ENCODE results near the gene MEG3.
"Not testable (repeated sequence)": the region's sequence is repeated elsewhere in the genome, so short reads cannot be mapped to it uniquely, and the experiment has no call there.

The MEG3 gene

DNA sequence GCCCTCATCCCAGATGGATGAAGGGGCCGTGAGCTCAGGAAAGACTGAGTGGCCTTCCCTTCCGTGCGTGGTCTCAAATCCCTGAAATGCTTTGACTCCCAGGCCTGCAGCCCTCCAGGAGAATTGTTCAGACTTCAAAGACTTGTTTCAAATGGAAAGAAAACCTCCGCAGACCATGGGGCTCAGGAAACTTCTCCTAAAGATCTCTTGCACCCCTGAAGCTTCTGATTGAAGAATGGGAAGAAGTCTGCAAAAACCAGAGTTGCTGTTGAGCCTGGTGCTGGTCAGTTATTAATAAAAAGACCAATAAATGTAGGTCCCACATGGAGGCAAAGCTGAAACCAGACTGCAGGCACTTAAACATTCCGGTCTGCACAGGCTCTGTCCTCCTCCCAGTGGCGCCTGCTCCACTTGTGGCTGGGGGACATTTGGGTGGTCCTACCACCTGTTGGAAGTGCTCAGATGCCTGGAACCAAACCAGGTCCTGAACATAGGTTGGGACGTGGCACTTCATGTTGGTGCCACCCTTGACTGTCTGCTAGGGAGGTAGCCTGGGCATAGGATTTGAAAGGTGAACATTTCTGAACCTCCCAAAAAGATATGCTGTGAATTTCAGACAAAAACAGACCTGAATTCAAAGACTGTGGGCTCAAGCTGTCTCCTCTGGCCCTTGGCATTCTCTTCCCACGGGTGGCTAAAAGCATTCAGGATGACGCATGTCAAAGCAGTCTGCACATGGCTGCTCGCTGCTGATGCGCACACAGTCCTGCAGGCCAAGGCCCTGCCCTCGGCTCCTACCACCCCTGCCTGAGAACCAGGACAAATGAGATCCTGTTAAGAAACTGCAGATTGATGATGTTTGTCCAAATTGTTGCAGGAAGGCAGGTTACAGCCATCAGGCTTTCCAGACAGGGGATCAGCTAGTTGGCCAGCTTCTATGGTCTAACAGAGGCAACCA, 36.2 kb upstream of the MEG3 start:
- DNase-seq = no peak

DNA sequence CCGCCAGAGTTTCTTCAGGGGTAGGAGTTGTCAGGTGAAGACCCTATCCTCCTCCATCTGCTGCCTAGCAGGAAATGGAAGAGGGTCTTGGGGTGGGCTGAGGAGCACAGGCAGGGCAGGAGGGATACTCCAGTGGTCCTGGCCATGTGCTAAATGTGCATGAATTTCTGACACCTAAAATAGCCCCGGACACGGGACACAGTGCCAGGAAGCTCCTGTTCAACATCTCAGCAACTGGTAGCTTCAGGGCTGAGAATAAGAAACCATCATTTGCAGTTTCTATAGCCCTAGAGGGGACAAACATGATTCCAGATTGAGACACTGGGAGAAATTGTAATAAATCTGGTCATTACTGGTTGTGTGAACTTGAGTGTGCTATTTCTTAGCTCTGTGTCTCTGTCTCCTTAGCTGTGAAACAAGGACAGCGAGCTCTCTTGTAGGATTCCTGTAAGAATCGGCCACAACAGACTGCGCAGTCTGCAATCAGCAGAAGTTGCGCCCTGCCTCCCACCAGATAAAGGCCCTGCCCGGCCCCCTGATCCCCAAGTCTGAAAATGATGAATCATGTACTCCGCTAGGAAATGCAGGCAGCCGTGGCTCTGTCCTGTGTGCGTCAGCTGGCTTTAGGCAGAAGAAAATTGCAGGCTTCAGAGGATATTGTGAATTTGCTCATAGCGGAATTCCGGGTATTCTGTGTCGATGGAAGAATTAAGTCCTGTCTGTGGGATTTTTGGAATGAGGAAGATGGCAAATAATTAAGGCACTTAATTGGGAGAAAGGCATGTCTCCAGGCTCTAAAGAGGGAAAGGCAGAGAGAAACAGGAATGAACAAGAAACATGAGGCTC, 35.2 kb upstream of the MEG3 start:
- no peak for DNase-seq

DNA sequence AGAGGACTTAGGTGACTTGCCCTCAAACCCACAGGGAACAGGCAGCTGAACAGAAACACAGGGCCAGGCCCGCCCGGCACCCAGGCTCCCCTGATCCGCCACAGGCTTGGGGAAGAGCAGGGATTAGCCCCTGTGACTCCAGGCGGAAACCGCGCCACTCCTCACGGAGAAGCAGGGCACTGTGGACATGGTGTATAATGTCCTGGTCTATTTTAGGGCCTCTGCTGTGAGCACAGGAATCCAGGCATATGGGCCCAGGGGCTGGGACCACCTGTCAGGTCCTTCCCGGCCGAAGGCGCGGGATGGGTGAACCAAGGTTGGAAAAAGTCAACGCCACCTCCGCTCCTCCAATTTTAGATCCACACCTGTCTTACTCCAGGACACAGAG, 34.6 kb upstream of the MEG3 start:
- no peak for DNase-seq

DNA sequence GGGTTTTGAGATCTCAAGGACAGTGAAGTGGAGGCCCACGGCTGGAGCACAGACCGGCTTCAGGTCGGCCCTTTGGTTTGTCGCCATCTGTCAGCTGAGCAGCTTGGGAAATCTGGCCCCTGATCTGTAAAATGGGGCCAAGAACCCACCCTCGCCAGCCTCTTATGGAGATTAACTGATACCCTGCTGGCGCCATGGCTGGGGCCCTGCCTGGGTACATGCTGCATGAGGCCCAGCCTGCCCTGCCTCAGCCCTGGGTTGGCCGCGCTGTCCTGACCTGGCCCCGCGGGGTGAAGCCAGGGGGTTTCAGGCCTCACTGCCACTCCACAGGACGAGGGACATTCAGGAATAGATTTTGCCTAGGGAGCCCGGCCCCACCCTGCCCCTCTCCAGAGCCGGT, 33.9 kb upstream of the MEG3 start:
- DNase-seq = no peak

DNA sequence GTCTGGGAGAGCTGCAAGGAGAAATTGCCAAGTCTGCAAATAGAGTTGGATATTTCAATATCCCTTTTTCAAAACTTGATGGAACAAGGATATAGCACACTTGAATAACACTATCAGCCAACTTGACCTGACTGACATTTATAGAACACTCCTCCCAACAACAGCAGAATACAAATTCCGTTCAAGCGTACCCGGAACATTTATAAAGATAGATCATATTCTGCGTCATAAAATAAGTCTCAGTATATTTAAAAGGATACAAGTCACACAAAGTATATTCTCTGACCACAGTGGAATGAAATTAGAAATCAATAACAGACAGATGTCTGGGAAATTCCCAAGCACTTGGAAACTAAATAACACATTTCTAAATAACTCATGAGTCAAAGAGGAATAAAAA, 29.0 kb upstream of the MEG3 start:
- DNase-seq = no peak

DNA sequence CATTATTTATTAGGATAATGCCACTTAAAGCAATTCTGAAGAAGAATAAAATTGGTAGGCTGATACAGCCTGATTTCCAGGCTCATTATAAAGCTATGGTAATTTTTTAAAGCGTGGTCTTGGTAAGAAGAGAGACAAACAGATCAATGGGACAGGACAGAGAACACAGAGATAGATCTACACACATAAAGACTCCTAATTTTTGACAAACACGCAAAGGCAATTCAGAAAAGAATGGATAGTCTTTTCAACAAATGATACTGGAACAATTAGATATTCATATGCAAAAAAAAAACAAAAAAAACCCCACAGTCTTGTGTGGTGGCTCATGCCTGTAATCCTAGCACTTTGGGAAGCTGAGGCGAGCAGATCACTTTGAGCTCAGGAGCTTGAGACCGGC, 25.9 kb upstream of the MEG3 start:
- DNase-seq = no peak

DNA sequence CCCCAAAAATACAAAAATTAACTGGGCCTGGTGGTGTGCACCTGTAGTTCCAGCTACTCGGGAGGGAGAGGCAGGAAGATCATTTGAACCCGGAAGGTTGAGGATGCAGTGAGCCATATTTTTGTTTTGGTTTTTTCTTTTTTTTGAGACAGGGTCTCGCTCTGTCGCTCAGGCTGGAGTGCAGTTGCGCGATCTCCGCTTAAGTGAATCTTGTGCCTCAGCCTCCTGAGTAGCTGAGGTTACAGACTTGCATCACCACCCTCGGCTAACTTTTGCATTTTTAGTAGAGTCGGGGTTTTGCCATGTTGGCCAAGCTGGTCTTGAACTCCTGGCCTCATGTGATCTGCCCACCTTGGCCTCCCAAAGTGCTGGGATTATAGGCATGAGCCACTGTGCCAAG, 24.5 kb upstream of the MEG3 start:
- not testable (repeated sequence) for DNase-seq

DNA sequence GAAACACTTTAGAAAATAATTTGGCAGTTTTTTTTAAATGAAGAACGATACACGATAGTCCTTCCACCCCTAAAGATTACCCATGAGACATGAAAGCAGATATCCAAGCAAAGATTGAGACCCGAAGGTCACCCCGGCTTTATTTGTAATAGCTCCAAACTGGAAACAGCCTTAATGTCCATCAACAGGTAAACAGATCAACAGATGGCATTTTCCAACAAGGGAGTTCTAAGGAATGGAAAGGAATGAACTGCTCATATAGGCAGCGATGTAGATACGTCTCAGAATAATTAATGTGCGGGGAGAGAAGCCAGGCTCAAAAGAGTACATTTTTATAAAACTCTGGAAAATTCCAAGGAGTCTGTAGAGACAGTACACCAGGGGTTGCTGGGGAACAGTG, 23.7 kb upstream of the MEG3 start:
- no peak for DNase-seq

DNA sequence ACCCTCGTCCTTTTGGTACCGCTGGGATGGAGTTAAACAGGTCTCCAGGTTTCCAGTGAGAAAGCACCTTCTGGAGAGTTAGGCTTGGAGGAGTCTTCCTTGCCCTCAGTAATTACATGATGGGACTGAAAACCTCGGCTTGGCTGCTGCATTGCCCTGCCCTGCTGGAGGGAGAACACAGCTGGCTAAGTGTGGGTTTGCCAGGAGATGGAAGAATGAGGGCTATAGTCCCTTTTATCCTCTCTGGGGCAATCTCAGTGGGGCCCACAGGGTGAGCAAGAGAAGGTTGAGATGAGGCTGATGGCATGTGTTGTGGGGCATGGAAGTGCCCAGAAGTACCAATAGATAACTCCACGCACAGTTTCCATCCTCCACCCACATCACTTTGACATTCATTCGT, 23.2 kb upstream of the MEG3 start:
- DNase-seq = no peak

DNA sequence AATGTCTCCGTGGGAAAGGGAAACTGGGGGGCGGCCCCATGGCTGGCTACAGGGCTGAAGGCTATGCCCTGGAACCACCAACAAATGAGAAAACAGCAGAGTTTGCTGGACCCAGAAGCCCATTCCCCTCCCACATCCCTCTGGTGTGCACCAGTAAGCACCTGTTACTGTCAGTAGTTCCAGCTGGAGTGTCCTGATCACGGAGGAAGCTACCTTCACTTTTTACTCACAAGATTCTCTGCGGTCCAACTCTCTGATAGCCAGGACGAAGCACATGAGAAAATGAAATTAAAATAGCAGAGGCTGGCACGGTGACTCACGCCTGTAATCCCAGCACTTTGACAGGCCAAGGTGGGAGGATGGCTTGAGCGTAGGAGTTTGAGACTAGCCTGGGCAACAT, 22.7 kb upstream of the MEG3 start:
- no peak for DNase-seq

DNA sequence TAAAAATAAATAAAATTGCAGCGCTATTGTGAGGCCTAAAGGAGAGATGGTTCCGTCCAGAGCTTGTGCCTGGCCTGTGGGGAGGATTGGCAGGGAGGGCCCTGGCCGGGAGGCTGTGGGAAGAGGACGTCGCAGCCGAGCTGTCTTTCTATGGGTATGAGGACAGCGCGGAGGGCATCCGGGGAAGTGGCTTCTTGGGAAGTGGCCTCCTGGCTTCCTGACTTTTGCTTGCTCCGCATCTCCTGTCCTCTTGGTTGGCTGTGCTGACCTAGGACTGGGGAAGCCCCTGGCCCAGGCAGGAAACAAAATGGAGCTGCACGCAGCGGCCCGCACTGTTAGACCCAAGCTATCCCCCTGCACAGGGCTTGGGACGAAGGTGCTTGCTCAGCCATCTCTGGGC, 22.2 kb upstream of the MEG3 start:
- no peak for DNase-seq

DNA sequence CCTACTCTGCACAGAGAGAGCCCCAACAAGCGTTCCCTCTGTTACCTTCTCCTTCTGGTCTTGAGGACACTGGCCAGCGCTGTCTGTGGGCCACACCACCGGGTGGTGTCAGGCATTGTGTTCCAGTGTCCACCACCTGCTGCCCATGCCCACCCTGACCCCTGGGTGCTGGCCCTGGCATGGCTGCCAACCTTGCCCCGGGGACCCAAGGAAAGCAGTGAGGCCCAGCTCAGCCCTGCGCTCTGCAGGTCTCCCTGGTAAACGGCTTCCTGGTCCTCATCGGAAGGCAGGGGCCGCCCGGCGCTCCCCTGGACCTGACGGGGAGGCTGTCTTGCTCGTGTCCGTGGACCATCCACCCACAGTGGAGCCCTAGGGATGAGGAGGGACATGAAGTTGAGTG, 21.8 kb upstream of the MEG3 start:
- no peak for DNase-seq

DNA sequence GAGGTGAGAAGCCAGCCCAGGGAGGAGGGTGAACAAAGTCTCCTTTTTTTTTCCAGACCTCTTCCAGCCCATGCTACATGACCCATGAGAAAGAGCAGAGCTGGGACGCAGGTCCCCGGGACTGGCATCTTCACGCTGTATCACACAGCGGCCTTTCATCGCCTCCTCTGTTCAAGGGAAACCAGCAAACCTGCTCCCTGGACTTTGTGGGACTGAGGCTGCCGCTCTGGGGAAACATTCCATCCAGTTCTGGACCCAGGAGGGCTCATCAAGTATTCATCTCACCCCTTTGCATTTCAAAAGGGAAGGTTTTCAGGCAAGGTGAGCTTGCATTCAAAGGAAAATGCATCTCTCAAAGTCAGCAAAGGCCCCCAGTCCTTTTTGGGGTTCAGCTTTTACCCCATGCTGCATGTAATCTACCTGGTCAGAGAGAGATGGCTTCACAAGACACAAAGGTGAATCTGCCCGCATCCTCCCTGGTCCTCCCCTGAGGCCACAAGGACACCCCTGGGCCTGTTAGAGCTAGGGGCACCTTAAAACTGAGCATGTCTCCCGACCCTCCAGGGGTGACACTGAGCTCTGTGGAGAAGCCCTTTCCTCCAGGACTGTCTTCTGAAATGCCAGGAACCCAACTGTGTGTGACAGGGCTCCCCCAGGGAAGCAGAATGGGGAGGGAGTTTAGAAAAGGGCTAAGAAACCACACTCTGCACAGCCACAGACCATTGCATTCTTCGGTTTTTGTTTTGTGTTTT, 21.2 kb upstream of the MEG3 start:
- no peak for DNase-seq

DNA sequence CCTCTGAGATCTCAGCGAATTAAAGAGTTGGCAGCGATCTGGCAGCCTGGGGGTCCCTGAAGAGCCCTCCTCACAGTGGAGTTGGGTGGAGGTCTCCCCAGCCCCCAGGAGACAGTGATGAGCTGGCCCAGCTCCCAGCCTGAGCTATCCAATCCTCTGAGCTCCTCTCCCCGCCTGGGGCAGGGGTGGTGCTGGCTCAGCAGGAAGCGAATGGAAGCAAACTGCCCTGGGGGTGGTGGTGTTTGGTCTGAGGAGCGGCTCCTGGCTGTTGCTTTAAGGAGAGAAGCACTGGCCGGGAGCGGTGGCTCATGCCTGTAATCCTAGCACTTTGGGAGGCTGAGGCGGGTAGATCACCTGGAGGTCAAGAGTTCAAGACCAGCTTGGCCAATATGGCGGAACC, 19.5 kb upstream of the MEG3 start:
- no peak for DNase-seq

DNA sequence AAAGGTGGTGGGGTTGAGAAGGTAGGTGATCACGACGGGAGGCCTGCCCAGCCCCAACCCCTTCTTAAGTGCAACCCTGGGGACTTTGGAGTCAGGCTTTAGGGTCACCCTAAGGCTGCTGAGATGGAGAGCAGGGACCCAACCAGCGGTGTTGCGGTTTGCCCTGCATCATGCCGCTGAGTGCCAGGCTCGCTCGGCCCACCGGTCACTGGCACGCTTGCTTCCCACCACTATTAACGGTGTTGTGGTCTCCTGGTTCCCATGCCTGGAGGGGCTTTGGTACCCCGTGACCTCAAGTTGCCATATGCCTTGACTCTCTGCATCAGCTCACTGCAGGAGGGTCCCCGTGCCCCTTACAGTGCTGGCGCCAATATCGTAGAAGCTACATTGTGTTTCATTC, 18.4 kb upstream of the MEG3 start:
- no peak for DNase-seq

DNA sequence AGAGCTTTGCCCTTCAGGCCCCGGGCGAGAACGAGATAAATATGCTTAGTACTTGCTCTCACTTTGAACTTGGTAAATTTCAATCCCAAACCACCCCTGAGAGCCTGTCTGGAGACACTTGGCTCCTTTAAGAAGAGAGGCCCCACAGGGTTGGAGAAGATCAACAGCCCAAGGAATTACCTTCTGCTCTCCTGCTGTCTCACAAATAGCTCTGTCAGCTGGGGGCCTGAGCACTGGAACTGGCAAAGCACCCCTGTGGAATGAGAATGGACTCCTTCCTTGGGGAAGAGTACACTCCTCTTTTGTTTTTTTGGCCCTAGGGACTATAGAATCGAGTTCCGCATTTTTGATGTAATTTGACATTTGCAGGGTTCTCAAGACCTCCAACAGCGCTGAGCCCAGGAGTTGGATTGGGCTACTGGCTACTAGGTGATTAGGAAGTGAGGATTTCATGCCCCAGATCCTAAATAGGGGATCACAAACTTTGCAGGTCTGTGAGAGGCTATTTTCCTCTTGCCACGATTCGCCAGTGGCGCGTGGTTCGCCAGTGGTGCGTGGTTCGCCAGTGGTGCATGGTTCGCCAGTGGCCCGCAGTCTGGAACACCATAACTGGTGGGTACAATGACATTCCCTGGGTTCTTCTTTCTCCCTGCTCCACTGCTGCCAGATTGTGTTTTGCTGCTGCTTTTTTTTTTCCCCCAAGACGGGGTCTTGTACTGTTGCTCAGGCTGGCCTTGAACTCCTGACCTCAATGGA, 17.8 kb upstream of the MEG3 start:
- DNase-seq = no peak

DNA sequence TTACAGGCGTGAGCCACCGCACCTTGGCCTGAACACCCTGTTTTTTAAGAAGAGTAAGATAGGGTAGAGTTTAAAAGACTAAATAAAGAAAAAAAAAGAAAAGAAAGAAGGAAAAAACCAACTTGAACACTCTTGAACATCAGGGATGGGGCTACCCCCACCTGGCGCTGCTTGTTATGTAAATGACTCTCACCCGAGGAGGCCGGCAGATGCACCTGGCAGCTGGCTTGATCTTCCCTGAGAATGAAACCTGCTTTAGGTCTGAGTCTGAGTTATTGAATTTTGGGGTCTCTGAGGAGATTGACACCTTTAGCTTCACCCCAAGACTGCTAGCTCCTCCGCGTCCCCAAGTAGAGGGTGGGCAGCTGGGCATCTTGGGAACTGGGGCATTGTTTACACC, 15.5 kb upstream of the MEG3 start:
- DNase-seq = no peak

DNA sequence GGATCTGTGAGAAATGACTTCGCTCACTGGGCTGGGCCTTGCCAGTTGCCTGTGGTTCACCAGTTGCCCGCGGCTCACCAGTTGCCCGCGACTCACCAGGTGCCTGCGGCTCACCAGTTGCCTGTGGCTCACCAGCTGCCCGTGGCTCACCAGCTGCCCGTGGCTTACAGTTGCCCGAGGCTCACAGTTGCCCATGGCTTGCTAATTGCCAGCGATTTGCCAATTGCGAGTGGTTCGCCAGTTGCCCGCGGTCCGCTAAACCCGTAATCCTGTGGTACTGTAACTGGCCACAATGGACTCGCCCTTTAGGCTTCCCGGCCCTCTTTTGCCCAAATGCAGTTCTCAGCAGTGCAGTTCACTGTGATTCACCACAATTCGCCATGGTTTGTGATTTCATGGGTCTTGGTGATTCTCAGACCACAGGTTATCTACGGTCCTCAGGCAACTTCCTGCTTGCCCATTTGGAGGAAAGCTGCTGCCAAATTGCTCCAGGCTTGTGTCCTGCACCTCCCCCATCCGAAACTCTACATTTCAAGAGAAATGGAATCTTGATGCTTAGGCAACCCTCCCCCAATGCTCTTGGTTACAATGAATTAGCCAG, 15.0 kb upstream of the MEG3 start:
- DNase-seq = no peak

DNA sequence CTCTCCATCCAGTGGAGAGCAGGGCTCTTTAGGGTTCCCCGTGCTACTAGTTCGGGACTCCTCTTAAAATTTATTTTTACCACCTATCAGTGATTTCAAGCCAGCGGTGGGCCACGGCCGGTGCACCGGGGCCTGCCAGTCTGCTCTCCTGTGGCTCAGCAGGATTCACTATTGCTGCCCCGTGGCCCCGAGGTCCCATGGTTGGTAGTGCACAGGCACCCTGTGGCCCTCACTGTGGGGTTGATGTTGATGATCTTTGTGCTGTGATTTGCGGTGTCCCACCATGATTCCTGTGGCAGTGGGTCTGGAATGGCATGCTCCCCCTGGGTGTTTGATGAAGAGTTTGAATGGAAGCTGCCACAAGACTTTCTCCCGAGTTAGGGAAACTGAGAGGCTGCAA, 12.6 kb upstream of the MEG3 start:
- no peak for DNase-seq

DNA sequence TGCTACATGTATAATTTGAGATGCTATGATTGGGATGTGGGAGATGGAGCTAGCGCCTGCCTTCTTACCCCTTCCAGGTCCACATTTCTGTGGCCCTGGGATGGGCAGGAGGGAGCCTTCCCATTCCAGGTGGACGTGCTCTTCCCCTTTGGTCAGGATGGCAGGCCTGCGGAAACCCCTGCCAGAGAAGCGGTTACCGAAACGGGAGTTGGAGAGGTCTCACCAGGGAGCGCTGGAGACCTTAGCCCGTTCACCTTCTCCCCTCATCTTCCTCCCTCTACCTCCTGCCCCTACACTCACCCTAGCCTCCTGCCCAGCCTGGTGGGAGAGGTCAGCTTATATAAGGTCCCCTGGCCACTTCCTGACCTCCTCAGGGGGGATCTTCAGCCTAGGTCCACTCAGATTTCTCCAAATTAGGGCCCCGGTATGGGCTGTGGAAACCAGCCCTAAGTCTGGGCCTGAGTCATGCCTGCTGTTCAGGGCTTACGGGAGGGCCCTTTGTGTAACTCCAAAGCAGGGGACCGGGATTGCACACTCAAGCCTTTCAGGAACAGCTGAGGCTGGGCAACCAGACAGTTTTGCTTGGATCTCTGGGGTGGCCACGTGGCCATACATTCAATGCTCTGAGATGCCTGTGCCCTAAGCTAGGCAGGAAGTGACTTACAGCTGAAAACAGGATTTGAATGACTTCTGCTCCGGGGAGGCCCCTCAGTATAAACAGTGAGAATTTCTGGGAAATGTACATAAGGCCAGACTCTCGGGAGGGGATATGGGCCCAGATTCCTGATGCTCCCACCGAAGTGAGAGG, 10.2 kb upstream of the MEG3 start:
- DNase-seq = no peak

DNA sequence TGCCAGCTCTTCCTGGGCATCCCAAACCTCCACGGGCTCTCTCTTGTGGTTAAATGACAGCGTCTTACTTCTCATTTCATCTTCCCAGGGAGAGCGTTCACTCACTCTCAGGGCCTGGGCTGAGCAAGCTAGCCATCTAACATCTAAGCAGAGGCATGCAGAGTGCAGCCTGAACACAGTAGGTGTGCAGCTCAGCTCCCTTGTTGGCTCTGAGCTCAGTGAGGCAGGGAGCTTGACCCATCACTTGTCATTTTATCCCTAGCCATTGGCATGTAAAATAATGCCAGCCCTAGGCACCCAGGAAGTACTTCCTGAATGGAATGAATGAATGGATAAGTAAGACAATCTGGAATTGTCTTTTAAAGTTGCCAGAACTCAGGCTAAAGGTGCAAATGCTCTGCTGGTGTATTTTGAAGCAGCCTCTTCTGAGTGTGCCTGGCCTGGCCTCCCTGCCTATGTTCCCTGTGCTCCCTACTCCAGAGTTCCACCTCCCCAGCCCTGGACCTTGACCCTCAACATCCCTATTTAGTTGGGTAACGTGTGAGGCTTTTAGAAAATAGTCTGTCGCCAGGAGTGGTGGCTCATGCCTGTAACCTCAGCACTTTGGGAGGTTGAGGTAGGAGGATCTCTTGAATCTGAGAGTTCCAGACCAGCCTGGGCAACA, 9.5 kb upstream of the MEG3 start:
- DNase-seq = no peak

Data from SHP77 treated with DMSO at 0.1 percent for 48 hours (cell line).